Measurements from ENCODE around the gene GALNT9.

DNA sequence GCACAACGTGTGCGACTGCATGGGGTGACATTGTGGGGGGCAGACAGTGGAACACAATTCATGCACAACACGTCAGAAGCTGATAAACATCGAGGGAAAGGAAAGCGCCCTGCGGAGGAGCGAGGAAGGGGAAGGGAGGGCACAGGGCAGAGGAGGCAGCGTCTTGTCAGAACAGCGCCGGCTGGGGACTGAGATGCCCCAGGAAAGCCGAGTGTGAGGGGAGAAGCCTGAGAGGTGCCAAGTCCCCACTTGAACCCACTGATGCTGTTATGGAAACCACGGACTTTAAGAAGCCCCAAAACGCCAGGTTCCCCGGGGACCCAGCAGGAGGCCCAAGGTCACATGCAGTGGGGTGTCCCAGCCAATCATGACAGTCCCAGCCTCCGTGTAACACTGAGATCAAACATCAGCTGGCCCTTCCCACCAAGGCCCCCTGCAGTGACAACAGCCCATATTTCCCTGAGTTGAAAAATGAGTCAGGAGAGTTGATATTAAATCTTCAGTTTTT is 70.0 kb downstream of the GALNT9 start:
- TF ChIP-seq RAD21 (conservative IDR thresholded peaks at IDR 0.05 in 1 of 2, IDR thresholded peaks at IDR 0.05 in 1 of 2) (no peak), CEBPB (IDR thresholded peaks at IDR 0.05) (no peak), POLR2A (IDR thresholded peaks at IDR 0.05; ENCODE audit: low read length) (no peak), TFCP2L1 (CRISPR knock-in tag; IDR thresholded peaks at IDR 0.05) (no peak), KDM1A (IDR thresholded peaks at IDR 0.05; ENCODE audit: low read depth) (no peak), MYC (IDR thresholded peaks at IDR 0.05; ENCODE audit: borderline replicate concordance, low read length) (no peak)
- TF ChIP-seq, protein P1, sequence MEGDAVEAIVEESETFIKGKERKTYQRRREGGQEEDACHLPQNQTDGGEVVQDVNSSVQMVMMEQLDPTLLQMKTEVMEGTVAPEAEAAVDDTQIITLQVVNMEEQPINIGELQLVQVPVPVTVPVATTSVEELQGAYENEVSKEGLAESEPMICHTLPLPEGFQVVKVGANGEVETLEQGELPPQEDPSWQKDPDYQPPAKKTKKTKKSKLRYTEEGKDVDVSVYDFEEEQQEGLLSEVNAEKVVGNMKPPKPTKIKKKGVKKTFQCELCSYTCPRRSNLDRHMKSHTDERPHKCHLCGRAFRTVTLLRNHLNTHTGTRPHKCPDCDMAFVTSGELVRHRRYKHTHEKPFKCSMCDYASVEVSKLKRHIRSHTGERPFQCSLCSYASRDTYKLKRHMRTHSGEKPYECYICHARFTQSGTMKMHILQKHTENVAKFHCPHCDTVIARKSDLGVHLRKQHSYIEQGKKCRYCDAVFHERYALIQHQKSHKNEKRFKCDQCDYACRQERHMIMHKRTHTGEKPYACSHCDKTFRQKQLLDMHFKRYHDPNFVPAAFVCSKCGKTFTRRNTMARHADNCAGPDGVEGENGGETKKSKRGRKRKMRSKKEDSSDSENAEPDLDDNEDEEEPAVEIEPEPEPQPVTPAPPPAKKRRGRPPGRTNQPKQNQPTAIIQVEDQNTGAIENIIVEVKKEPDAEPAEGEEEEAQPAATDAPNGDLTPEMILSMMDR (IDR thresholded peaks at IDR 0.05) = no peak
- TF ChIP-seq, protein P2, sequence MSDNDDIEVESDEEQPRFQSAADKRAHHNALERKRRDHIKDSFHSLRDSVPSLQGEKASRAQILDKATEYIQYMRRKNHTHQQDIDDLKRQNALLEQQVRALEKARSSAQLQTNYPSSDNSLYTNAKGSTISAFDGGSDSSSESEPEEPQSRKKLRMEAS (IDR thresholded peaks at IDR 0.05) = no peak

All from A549 (cell line).